ENCODE measurements around the gene FHOD3.

The FHOD3 gene

DNA sequence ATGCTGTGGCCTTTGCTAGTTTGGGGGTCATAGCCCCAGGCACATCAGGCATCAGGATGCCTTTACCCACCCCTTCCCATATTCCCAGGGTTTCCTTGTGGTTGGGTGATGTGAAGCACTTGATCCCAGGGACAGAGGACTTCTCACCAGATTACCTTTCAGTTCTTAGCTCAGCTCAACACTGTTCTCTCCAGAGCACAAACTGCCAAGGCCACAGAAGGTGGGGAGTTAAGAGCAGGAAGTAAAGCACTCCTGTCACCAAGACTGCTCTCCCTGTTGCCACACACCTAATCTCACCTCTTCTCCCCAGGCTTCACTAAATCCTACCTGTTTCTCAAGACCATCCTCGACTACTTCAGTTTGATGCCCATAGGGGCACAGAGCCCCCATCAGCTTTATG is 25.9 kb downstream of the FHOD3 start:
- DNase-seq: no peak

DNA sequence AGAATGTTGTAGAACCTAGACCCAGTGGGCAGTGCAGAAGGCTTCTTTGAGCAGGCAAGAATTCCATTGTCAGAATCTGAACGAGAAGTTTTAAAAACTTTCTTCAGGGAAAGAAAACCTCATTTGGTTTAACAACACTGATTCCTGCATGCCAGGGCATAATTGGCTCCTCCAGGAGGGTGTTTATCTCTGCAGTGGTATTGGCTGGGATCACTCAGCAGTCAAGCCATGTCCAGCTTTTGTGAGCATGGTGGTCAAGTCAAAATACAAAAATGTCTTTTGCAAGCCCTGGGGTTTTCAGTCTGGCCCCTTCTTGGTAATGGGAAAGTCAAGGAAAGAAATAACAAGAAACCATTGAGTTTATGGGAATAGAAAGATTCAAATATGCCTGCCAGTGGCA is 28.3 kb downstream of the FHOD3 start:
- no peak for DNase-seq

DNA sequence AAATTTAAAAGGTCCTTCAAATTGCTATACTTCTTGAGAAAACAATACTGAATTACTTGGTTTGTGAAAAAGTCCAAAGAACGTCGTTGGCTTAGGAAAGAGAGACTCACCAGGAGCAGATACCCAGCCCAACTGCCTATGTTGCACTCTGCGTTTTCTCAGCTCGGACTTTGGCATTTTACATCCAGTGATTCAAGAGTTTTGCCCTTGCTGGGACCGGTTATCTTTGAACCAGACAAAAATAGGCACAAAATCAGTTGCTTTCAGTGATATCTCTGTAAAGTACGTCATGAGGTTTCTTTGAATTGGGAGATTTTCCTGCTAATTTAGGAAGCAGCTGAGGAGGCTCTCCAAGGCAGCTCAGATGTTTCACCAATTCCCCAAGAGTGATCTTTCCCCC is 29.3 kb downstream of the FHOD3 start:
- DNase-seq: no peak

DNA sequence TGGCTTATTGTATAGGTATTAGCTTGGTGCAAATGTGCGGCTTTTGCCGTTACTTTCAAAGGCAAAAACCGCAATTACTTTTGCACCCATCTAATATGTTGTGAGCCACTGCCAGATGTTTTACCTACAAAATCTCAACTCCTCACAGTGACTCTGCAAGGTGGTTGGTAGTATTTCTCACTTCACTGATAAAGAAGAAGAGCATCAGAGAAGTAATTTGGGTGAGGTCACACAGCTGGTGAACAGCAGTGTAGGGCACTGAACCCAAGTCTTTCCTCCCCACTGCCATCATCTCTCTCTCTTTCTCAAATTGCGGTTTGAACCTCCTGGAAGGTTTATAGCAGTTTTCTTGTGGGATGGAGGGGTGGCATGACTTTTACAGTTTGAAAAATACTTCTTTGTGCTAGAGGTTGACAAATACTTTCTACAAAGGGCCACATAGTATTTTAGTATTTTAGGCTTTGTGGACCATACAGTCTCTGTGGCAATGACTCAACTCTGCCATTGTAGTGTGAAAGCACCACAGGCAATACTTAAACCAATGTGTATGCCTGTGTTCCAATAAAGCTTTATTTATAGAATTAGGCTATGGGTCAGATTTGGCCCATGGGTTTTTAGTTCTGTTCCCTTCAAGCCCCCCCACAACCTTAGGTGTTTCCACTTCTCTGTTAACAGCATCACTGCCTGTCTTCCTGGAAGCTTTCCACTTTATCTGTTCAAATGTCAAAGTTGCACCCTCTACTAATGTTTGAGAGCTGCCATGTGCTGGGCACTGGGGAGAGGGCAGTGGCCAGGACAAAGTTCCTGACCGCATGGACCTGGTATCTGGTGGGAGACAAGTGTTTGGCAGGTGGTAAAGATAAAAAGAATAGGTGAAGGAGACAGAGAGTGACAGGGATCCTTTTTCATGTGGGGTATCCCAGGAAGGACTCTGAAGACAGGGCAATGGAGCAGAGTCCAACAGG is 30.1 kb downstream of the FHOD3 start:
- DNase-seq: no peak

DNA sequence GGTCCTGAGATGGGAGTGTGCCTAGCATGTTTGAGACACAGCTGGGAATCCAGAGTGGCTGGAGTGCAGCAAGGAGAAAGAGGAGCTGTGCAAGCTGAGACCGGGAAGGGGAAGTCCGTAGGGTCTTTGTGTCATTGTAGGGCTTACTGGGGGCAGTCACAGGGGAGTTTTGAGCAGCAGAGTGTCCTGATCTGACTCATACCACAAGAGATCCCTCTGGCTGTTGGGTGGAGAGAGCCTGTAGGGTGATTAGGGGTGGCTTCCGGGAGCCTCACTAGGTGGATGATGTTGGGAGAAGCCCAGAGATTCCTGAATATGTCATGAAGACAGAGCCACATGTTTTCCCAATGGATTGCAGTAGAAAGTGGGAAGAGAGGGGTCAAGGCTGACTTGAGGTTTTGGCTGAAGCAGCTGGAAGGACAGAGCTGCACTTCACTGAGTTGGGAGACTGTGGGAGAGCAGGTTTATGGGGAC is 30.9 kb downstream of the FHOD3 start:
- no peak for DNase-seq

DNA sequence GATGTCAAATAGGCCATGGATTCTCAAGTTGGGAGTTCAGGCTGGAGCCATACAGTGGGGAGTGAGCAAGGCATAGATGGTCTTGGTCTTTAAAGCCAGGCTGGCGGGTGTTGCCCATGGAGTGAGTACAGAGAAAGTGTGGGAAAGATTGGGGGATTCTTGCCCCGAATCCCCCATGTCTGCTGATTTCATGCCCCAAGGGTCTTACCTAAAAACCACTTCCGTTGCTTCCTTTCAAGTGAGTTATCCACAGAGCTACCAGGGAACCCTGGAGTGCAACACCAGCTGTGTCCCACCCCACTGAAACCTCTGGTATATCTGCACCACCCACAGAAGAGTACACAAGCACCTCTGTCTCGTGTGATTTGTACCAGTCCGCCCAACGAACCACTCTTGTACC is 31.4 kb downstream of the FHOD3 start:
- DNase-seq: no peak

DNA sequence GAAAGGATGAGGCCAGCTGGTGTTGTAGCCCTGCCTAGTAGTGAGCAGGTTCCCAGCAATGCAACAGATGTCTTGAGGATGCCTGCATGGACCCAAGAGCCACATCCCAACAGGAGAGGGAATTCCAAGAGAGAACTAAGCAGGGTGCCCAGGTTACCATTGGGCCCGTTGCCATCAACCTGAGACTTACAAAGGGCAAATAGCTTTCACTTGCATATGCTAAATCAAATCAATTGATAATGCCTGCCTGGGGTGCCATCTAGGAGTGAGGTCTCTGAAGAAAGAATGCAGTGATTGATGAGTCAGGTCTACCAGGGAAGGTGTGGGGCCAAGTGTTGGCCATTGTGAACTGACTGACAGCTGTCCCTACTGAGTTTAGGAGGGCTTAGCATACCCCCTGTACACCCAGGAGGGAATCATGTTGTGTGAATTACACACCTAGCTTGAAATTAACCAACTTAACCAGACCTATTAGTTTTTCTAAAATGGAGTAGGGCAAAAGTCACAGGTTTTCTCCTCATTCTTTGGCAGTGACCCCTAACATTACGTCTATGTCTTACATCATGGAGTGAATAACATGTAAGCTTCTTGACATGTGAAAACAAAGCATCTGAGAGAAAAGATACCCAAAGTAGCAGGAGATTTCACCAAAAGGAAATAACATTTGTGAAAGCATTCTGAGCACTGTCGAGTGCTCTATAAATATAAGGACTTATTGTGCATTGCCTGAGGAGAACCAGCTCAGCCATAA is 32.3 kb downstream of the FHOD3 start:
- DNase-seq: no peak

DNA sequence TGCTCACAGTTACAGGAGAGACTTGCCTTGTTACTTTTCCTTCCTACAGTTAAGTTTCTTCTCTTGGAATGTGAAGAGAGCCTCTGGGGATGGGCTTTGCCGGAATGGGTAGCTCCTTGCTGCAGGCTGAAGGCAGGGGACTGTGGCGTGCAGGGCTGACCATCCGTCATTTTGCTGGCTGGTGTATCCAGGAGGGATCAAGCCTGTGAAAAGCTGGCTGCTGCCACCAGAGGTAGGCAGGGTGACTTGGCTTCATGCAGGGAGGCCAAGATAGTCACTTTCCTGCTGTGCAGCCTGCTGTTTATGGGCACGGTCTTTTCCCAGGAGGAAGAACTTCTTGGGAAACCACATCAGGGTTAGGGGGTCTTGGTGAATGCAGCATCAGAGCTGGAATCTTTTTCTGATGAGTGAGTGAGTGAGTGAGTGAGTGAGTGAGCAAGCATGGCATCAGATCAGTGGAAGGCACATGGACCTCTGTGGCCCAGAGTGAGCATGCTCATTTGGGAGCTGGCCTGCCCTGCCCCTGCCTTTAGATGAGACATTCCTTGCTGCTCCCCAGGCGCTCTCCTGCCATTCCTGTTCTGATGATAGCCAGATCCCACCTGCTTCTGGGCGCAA is 33.0 kb downstream of the FHOD3 start:
- no peak for DNase-seq

DNA sequence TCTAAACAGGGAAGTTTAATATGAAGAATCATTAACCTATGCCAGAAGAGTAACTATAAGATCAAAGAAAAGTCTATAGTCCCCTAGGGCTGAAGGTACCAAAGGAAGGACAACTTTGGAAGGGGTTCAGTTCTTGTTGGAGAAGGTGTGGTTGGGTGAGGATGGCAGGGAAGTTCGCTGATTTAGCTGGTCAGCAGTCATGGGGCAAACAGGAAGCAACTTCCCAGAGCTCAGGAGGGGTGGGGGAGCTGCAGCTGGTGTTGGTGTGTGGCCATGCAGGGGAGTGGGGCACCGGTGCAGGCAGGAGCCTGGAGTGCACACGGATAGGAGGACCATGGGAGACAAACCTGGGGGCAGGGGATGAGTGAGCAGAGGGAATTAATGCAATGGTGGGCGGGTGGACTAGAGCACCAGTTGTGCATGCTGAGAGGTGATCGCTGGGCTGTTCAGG is 34.0 kb downstream of the FHOD3 start:
- DNase-seq: no peak

DNA sequence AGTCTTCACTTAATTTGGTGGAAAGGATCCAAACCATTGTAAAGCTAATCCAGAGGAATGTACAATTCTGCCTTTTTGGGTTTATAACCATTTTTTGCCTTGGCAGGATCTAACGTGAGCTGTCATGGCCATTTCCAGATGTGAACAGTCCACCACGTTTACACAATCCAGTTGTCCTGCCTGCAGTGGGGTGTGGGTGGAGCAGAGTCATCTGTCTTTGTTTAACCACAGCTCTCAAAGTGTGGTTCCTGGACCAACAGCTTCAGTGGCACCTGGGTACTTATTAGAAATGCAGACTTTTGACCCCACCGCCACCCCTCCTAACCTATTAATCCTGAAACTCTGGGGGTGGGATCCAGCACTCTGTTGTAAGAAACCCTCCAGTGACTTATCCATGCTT is 35.9 kb downstream of the FHOD3 start:
- no peak for DNase-seq

DNA sequence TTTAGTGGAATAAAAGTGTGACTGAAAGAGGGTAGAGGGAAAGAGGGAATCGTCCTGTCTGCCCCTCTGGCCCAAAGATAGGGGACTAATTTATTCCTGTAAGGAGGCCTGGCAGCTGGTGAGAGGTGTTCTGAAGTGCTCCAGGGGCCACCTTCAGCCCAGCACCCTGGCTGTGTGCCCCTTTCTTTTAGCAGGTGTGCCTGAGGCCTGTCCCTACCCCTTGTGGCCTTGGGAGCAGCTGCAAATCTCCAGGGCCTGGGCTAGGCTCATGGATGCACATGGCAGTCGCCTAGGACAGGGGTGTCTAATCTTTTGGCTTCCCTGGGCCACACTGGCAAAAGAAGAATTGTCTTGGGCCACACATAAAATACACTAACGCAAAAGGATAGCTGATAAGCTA is 37.3 kb downstream of the FHOD3 start:
- no peak for DNase-seq

DNA sequence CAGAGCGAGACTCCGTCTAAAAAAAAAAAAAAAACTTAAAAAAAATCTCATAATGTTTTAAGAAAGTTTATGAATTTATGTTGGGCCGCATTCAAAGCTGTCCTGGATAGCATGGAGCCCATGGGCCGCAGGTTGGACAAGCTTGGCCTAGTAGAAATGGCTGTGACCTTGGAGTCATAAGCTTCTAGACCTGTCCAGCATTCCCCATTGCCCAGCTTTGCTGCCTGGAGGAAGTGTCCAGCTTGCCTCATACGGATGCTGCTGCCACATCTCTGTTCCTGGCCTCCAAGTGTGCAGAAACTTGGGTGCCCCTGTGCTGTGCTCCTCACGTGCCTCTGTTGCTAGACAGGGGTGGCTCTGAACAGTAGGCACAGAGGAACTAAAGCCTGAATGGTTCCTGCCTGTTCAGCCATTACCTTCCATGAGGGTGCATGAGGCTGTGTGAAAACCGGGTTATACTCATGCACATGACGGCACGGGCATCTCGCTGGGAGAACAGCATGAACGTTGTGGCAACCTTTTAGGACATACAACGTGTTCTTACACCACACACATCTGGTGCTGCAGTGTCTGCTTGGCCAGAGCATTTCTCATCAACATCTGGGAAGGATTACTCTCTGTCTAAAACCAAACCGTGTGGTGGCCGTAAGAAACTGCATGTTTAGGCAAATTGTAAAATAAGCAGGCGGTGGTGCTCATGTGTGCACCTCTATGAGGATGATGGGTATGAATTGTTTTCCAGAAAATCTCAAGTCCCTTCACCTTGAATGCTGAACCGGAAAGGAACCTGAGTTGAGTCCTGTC is 38.2 kb downstream of the FHOD3 start:
- no peak for DNase-seq

DNA sequence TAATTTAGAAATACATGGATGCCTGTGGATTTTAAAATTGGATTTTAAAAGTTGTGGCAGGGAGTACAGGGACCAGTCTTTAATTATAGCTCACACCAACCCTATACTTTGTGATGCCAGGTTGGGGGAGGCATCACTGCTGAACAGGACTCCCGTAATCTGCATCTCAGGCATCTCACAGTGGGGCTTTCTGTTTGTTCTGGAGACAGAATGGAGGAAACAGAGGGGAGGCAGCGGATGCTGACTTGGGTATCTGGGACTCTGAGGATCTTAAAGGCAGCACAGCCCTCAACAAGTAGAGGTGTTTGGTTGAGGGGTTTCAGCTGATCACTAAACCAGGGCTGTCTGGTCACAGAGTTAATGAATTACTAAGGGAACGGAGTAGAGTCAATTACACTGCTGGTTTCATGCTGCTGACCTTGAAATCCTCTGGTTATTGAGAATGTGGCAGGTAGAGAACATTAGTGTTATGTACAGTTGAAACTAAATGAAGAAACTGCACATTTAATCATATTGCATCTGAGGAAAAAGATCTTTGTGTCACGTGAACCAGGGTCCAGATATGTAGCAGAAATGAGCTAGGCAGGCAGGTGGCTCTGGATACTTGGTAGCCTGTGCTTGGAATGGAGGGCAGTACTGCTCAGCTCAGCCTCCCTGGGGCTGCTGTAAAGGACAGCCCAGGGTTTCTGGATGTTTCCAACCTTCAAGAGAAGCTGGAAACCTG is 40.3 kb downstream of the FHOD3 start:
- DNase-seq: no peak

DNA sequence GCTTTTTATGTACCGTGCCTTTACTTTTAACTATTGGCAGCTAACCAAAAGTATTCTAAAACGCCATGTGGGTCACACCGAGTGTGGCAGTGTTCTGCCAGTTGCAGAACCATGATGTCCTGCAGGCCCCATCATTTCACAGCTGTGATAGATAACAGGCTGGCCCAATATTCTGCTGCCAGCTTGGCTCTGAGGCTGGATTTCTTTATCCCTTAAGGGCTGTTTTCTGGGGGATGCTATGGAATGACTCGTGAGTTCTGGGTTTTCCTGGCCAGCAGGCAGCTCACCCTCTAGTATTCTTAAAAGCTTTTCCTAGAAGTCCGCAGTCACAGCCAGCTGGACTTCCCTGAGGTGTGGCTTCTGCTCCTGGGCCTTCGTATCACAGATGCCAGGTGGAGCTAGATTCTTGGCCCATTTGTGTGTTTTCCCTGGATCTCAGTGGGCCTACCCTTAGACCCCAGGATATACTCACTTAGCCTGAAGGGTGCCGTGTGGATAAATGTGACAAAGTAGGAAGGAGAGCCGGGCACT is 41.0 kb downstream of the FHOD3 start:
- no peak for DNase-seq

DNA sequence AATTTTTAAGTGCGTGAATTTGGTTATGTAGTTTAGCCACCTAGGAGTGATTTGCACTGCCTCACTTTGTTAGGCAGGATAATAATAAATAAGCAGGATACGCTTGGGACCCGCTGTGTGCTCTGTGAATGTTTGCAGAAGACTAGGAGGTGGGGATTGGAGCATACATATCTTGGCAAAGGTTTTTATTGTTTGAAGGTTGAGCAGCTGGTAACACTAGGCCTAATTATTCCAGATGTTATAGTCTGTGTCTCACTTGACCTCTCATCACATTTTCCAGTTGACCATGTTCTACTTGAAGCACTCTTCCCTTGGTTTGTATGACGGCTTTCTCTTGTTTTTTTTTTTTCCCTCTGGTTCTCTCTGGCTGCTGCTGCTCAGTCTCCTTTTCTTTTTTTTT is 42.7 kb downstream of the FHOD3 start:
- DNase-seq: peak; percentile 12

DNA sequence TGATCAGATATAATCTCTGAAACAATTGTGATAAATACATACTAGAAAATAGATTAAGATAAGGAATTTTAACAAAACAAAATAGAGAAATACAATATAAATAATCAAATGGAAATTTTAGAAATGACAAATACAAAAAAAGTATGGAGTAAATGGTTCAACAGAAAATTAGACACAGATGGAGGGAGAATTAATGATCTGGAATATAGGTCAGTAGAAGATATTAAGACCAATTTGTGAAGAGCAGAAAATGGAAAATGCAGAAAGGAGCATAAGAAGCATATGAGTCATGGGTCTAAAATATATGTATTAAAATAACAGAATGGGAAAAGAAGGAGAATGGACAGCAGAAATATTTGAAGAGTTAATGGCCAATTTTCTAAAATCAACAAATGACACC is 44.4 kb downstream of the FHOD3 start:
- DNase-seq: no peak

DNA sequence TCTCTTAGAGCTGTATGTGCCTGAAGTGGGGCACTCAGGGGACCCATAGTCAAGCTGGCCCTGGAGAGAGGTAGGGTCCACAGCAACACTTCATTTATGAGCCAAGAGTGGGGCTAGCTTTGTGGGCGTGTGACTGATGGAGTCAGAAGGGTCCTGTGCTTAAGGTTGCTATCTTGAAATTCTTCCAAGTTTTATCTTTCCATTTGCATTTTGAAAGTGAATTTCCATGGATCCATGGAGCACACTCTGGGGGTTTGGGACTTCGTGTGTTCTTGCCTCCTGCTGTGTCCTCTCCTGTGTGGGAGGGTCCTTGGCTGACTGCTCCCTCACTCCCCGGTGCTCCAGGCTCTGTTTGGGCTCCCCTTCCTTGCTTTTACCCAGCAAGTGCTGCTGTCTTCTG is 50.8 kb downstream of the FHOD3 start:
- DNase-seq: no peak

DNA sequence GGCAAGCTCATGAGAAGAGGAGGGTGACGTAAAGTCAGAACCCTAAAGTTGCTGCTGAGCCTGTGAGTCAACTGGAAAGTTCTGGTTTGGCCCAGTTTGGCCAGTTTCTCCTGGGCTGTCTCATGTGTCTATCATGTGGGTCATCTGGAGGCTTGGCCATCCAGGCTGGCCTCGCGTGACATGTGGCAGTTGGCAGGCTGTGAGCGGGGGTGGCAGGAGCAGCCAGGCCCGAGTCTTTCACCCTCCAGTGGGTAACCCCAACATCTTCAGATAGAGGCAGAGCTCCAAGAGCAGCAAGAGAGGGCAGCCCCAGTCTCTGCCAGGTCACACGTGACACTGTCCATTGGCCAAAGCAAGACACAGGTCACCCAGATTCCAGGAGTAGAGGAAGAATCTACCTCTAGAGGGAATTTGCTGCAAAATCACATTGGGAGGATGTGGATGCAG is 51.5 kb downstream of the FHOD3 start:
- DNase-seq: no peak

DNA sequence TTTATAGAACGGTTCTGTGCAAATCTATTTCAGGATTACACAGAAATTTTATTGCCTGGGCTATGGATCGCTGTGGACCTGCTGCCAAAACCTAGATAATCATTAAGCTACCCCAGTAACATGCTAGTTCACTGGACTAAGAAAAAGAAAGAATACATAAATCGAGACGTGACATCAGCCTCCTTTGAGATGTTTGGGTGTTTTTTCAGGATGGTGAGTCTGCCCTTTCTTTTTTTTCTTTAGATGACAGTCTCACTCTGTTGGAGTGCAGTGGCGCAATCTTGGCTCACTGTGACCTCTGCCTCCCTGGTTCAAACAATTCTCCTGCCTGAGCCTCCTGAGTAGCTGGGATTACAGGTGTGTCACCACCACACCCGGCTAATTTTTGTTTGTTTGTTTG is 52.0 kb downstream of the FHOD3 start:
- no peak for DNase-seq

DNA sequence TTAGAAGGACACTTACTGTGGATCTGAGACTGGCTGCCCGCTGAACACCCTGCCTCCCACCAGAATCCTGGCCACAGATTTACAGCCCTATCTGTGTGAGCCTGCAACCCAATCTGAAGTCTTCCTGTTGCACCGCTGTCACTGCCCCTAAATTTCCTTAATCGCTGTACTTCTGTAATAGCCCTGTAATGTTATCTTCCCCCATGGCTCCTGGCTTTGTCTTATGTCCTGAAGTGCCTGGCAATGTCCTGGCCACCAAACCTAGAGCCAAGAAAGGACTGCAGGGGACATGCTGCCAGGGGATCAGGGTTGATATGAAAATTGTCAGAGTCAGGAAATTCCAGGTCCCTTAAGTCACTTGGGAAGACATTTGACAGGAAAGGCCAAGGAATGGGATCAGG is 52.7 kb downstream of the FHOD3 start:
- no peak for DNase-seq

DNA sequence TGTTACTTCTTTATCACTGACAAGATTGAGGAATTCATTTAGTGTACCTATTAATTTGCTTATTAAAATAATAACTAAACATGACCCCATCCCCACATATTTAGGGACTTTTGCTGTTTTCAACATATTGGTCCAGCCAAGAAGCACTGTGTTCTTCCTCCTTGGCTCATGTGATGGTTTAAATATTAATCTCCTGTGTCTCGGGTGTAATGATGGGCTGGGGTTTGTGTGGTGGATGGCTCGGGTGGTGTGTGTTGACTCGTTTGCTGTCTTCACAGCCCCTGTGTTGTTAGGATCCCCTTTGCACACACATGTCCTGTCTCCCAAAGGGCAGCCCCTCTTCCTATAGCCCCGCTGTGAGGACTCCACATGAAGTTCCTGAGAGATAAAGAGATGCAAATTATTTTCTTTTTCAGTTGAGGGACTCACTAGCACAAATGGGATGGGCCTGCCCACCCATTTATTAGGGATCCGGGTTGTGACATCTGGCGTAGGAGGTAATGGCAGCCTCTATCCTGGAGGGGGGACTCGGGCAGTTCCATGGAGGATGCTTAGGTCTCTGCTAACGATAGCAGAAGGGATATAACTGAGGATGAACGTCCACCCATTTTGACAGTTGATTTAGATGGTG is 53.4 kb downstream of the FHOD3 start:
- no peak for DNase-seq
